TTC549 (cell line): ENCODE results near the gene GALNT2.

Experiments used
- FAIRE-seq: peaks from 2 replicates; lab custom pipeline; 2012; peaks lifted over from hg19 to GRCh38; lab: Jason Lieb, UNC

GALNT2 gene

GRCh38 chr1:230130172-230130944 lies 63.3 kb downstream of the GALNT2 start:
- no peak for FAIRE-seq

DNA sequence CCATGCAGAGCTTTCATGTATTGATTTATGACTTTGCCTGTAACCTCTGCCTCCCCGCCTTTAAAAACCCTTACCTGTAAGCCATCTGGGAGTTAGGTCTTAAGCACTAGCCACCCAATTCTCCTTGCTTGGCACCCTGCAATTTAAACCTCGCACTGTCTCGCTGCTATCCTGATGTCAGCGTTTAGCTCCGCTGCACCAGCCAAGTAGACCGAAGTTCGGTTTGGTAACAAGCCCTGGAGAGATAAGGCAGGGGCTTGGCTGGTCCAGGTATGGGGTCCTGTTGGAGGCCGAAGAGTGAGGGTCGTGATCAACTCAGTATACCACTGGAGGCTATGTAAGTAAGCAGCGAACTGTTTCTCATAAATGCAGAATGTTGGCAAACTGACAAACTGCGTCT lies 64.4 kb downstream of the GALNT2 start:
- FAIRE-seq, result no peak

GRCh38 chr1:230132758-230133157 lies 65.7 kb downstream of the GALNT2 start:
- FAIRE-seq, result no peak

DNA sequence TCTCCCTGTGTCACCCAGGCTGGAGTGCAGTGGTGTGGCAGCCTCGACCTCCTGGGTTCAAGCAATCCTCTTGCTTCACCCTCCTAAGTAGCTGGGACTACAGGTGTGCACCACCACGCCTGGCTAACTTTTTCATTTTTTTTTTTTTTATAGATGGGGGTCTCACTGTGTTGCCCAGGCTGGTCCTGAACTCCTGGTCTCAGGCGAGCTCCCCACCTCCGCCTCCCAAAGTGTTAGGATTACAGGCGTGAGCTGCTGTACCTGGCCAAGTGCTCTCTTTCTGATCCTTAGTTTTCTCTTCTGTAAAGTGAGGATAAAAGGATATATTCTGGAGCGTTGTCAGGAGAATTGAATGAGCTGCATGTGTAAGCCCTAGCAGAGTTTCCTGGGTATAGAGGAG lies 68.7 kb downstream of the GALNT2 start:
- FAIRE-seq, result no peak

DNA sequence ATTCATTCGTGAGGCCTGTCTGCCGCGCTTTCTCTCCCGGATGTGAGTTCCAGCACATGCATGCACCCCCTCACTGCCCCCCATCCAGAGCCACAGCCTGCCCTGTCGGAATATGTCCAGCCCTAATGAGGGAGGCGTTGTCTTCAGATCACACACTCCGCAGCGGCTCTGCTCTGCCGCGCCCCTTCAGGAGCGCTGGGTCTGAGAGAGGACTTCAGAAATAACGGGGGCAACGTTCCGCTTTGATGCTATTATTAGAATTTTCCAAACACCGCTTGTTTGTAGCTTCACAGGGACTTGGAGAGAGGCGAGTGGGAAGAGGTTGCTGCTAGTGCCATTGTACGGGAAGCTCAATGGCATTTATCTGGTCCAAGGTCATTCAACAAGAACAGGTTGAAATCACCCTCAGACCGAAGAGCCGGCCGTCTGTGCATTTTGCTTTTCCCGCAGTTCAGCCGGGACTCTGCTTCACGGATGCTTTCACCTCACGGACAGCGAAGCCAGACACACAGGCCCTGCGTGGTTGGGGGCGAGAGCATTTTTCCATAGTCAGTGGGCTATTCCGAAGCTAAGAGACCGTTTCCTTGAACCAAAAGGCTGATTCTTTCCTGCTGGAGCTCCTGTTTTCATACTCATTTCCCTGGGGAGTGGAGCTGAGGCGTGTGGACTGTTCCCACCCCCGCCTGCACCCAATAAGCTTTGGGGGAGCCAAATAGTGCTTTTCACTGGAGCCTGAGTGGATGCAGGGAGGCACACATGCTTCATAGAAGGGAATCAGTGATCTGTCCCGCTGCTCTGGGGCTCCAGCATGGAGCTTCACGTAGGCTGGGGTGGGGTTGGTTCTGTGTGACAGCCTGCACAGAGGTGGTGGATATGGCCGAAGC lies 69.7 kb downstream of the GALNT2 start:
- FAIRE-seq, result no peak

DNA sequence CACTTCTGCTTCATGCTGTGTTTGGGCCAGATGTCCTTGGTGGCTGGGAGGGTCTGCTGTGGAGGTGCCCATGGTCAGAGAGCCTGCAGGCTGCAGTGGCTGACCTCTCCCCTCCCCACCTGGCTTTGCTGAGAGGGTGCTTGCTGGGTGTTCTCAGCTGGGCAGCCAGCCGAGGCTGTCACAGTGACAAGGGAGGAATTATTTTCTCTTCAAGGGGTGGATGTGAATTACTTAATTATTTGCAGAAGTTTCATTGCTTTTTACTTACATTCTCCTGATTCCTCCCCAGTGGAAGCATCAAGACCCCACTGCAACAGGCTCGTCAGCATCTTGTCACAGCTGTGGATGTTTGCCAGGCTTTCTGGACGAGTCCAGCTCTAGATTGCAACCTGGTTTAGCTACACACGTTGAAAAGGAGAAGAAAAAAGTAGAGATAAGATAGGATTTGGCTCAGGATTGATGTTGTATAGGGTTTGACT lies 70.3 kb downstream of the GALNT2 start:
- no peak for FAIRE-seq

DNA sequence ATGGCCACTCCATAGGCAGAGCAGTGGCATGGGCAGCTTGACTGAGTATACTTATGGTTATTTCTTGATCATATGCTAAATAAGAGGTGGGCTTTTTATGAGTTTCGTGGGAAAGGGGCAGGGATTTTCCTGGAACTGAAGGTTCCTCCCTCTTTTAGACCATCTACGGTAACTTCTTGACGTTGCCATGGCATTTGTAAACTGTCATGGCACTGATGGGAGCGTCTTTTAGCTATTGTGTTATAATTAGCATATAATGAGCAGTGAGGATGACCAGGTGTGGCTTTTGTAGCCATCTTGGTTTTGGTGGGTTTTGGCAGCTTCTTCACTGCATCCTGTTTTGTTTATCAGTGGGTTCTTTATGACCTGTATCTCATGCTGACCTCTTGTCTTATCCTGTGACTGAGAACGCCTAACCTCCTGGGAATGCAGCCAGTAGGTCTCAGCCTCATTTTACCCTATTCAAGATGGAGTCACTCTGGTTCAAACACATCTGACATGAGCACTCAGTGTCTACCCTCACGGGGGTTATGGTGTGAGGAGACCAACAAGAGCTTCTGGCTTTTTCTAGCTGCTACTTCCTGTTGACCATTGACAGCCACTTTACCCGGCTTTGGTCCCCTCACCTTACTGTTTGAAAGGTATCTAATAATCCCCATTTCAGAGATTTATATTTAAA lies 71.7 kb downstream of the GALNT2 start:
- no peak for FAIRE-seq

DNA sequence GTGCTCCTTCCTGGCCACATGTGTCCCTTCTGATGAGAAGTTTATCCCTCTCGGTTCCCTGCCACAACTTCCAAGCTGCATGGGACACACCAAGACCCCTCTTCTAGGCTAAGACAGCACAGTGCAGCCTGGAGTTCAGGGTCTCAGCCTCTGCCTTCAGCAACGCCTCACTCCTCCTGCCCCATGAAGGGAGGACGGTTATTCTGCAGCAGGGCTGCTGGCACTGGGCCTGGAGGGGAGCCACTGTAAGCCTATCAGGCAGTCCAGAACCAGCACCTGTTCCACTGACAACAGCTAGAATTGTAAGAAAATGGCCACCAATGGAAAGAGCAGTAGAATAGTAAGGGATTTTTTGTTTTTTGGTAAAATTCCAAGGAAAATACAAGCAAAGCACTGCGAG lies 72.3 kb downstream of the GALNT2 start:
- FAIRE-seq, result no peak

DNA sequence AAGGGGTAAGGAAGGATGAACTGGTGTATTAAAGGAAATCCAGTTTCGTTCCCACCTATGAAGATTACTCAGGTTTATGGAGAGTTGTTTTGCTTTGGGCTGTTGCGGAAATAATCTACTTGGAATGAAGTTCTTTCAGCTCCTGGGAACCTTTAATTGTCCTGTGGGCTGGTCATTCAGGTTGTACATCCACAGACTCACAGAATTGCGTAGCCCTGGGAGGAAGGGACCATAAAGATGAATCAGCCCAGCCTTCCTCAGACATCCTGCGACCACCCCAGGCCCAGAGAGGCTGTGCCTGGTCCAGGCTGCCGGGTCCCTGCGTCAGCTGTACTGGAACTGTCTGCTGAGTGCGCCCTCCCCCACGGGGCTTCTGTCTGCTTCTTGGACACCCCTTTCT lies 72.7 kb downstream of the GALNT2 start:
- FAIRE-seq, result no peak

GRCh38 chr1:230140221-230141020 lies 73.4 kb downstream of the GALNT2 start:
- no peak for FAIRE-seq

- FAIRE-seq, result no peak
Observed at GRCh38 chr1:230141021-230141648, 74.1 kb downstream of the GALNT2 start.

- FAIRE-seq, result no peak
Observed at GRCh38 chr1:230141797-230142607, 75.0 kb downstream of the GALNT2 start.

DNA sequence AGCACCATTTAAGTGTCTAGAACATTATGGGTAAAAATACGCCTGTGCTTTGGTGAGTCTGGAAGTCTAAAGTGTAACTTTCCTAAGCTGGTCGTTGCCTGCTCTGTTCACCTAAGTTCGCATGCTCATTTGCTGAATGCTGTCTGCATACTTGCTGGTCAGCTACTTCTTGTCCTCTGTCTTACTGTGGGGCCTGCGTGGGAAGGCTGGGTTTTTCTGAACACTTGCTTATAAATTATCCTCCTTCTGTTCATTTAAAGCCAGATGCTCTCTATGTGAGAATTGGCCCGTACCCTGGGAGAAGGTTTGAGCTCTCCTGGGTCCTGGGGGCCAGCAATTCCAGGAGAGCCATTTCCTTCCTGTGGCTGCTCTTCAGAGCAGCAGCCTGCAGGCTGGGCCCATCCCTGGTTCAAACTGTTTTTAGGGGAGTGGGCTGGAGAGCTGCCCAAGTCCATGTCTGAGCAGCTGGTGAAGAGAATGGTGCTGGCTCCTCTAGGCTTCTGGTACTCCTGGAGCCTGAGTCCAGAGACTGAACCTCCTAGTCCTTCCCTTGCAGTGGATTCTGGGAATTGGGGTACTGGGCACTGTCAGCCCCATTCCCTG lies 75.7 kb downstream of the GALNT2 start:
- FAIRE-seq, result no peak

- no peak for FAIRE-seq
Observed at GRCh38 chr1:230143534-230143933, 76.5 kb downstream of the GALNT2 start.

DNA sequence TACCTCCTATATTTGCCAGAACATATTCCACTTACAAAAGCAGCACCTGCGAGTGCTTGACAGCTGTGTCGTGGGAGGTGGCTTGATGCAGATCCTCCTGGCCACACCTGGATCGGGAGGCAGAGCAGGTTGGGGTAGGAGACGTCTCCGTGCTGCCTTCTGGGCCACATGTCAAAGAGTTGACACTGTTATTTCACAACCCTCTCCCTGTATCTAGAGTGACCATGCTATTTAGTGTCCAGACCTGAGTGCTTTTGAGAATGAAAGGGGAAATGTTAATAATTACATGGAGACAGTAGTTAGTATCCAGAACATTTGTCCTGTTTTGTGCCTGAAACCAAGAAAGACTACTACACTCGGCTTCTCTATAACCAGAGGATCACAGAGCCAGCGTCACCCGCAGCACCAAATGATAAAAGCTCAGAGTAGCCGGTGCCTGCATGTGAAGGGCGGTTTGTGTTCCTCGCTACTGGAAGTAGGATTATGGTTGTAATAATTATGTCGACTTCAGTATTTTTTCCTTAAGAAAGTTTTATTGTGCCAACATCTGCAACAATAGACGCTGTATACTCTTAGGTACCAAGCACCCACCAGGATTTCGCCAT lies 77.1 kb downstream of the GALNT2 start:
- no peak for FAIRE-seq

DNA sequence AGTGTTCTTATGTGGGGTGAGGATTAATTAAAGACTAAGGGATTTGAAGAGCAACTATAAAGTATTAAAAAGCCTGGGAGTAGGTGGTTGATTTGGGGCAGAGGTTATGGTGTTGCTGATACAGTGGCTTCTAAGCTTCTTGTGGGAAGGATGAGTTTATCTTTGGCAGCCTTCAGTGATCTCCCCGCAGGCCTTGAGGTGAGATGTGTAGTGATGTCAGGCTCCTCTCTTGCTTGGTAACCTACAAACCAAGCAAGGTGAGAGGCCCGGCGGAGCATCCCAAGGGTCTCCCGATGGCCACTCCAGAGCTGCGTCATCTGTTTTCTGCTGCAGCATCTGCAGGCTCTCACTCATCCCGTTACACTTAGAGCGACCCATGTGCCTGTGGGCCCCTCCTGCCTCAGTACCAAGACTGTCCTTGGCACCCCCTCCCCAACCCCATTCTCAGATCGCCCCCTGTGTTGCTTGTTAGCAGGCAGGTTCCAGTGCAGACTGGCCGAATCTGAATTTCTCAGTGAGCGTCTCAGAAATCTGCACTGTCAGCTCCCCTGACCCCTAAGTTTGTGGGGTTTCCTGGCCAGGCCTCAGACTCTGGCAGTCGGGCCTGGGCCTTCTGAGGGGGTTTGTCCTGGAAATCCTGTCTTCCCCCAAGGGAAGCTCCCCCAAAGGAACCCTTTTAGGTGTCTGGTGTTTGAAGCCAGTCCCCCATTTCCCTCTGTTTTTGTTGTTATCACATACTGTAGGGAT lies 77.9 kb downstream of the GALNT2 start:
- no peak for FAIRE-seq

DNA sequence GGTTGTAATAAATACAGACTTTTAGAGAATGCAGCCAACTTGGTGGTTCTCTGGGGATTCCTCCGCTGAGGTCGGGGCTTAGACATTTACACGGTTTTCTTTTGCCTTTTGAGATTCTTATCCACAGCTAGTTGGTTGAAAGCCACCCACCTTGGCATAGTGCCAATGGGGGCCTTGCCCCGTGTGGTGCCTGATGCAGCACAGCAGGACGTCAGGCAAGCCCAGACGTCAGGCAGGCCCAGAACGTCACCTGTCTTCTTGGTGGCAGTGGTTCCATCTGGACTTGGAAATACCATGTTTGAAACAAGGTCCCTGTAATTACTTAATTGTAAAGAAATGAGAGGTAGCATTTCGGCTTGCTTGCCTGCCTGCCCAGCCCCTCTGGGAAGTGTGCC lies 78.5 kb downstream of the GALNT2 start:
- no peak for FAIRE-seq

- no peak for FAIRE-seq
Observed at GRCh38 chr1:230145953-230146476, 79.0 kb downstream of the GALNT2 start.

DNA sequence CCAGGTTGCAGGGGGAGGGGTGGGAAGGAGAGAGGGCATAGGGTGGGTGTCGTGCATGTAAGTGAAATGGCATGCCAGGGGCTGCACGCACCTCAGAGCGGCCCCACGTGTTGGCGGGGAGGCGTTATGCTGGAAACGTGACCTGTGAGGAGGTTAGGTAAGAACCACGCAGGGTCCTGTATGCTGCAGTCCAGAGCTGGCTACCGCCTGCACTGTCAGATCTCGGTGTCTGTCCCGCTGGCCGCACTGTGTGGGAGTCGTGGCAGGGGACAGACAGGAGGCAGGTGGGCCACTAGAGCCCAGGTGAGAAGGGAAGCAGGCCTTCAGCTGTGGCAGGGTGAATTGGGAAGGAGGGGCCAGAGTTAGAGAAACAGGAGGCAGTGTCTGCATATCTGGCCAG lies 79.7 kb downstream of the GALNT2 start:
- FAIRE-seq, result no peak
